ENCODE data around the gene RER1.

GRCh38 chr1:2391041-2391930, at the start of gene RER1, which contains the start of gene MORN1:
- TF ChIP-seq CTCF (conservative IDR thresholded peaks at IDR 0.05 in 1 of 2, IDR thresholded peaks at IDR 0.05 in 1 of 2; ENCODE audit: extremely low read depth in 1 of 2, insufficient read depth in 1 of 2, low read depth in 1 of 2, low read length in 2 of 2) (no peak), EZH2 (IDR thresholded peaks at IDR 0.05; ENCODE audit: borderline replicate concordance, low read length) (no peak)
